HepG2 (cell line): ENCODE measurements around the gene EFNA3. TPM values are rescaled to one million over a fixed set of nuclear protein-coding genes. Genes with fewer than 3 reads are reported as not detected.

ENCODE experiments used
- ATAC-seq: fragments of 200-7000 bp; cut with Tn5 transposase; 3 replicates; pipeline ENCODE4 v1.9.1; 2020; ENCODE audit warnings: mild to moderate bottlenecking, moderate library complexity
- BruUV-seq: library from RNA; stranded (reverse); fragments of 400-500 nt; replicated peaks from 2 replicates; lab custom pipeline; 2021; lab: Mats Ljungman, UMichigan
- CTCF ChIA-PET: fragments of 300-600 bp; formaldehyde crosslinking; extraction: SDS; loops from one replicate; lab custom pipeline; 2021; ENCODE audit warnings: low total read pairs, inconsistent platforms, low intra/inter-chr PET ratio; lab: Yijun Ruan, JAX
- POLR2A ChIA-PET: fragments of 350-600 bp; sonication (Branson Sonifier 250); formaldehyde crosslinking; loops from one replicate; lab custom pipeline; 2020; ENCODE audit warnings: antibody characterized with exemption, inconsistent platforms; lab: Yijun Ruan, JAX
- DNase-seq: peaks from one replicate; pipeline ENCODE4 v3.0.0-alpha.2; 2015; ENCODE audit warnings: low spot score
- FAIRE-seq: peaks from 3 replicates; lab custom pipeline; 2011; peaks lifted over from hg19 to GRCh38; lab: Jason Lieb, UNC
- H2AFZ ChIP-seq: one replicate; pipeline ENCODE4 v1.6.1; 2011; ENCODE audit warnings: low read length, inconsistent platforms
- H3K27ac ChIP-seq: fragments of 300-600 bp; 3 replicates; pipeline ENCODE4 v1.8.0; 2011; ENCODE audit warnings: mixed run types, mild to moderate bottlenecking, mixed read lengths, low read length, inconsistent platforms; ENCODE audit not compliant: insufficient read depth; ENCODE audit errors: extremely low read length
- H3K27me3 ChIP-seq, 2 experiments: fragments of 200-600 bp in 1 of 2; 2 replicates in 1 of 2; 3 replicates in 1 of 2; pipeline versions ENCODE4 v1.6.0 to v1.8.0; 2011; ENCODE audit warnings: low read length in 2 of 2, mild to moderate bottlenecking in 2 of 2, moderate library complexity in 2 of 2, inconsistent platforms in 1 of 2; ENCODE audit not compliant: insufficient read depth in 2 of 2, control insufficient read depth in 1 of 2
- H3K36me3 ChIP-seq, 2 experiments: fragments of 200-600 bp in 1 of 2; replicated peaks in 1 of 2; 2 replicates in 1 of 2; 3 replicates in 1 of 2; pipeline versions ENCODE4 v1.5.1 to v1.8.0; 2011; ENCODE audit warnings: low read length in 2 of 2, inconsistent platforms in 1 of 2; ENCODE audit not compliant: insufficient read depth in 2 of 2, control insufficient read depth in 1 of 2
- H3K4me1 ChIP-seq: 2 replicates; pipeline ENCODE4 v1.5.1; 2012; ENCODE audit warnings: low read length, inconsistent platforms; ENCODE audit not compliant: insufficient read depth
- H3K4me2 ChIP-seq: 2 replicates; pipeline ENCODE4 v1.6.0; 2011; ENCODE audit warnings: low read depth, low read length, inconsistent platforms
- H3K4me3 ChIP-seq, 3 experiments: fragments of 200-600 bp in 1 of 3; sonication (generic), shearing (Covaris generic) in 1 of 3; replicated peaks in 1 of 3; 2 replicates each; pipeline ENCODE4 v1.5.1; 2011 to 2016; ENCODE audit warnings: low read length in 3 of 3, inconsistent platforms in 2 of 3, low read depth in 2 of 3, mild to moderate bottlenecking in 2 of 3, control low read depth in 1 of 3, mixed read lengths in 1 of 3; ENCODE audit not compliant: insufficient read depth in 1 of 3
- H3K79me2 ChIP-seq: one replicate; pipeline ENCODE4 v1.6.1; 2011; ENCODE audit warnings: low read length, inconsistent platforms; ENCODE audit not compliant: insufficient read depth
- H3K9ac ChIP-seq: 2 replicates; pipeline ENCODE4 v1.6.0; 2011; ENCODE audit warnings: mild to moderate bottlenecking, low read depth, low read length, inconsistent platforms; ENCODE audit not compliant: insufficient read depth
- H3K9me3 ChIP-seq: 2 replicates; pipeline ENCODE4 v1.5.1; 2012; ENCODE audit warnings: mild to moderate bottlenecking, low read length
- H4K20me1 ChIP-seq: 2 replicates; pipeline ENCODE4 v1.6.0; 2011; ENCODE audit warnings: inconsistent platforms, mild to moderate bottlenecking, low read length, moderate library complexity; ENCODE audit not compliant: insufficient read depth
- PATZ1 ChIP-seq: sonication (generic); formaldehyde crosslinking; IDR thresholded peaks from 2 replicates; pipeline ENCODE4 v1.4.0; 2020; ENCODE audit warnings: missing genetic modification reagents
- PHF21A ChIP-seq: sonication (generic); formaldehyde crosslinking; IDR thresholded peaks from 2 replicates; pipeline ENCODE4 v1.5.0; 2020; ENCODE audit warnings: mild to moderate bottlenecking, missing genetic modification reagents
- POGZ ChIP-seq: sonication (generic); formaldehyde crosslinking; IDR thresholded peaks from 2 replicates; pipeline ENCODE4 v1.4.0; 2020; ENCODE audit warnings: mild to moderate bottlenecking, missing genetic modification reagents
- SNAPC4 ChIP-seq: sonication (generic); formaldehyde crosslinking; IDR thresholded peaks from 2 replicates; pipeline ENCODE4 v1.4.0; 2020; ENCODE audit warnings: mild to moderate bottlenecking, missing genetic modification reagents
- SOX5 ChIP-seq: IDR thresholded peaks from 2 replicates; pipeline ENCODE4 v1.6.1; 2016; ENCODE audit warnings: borderline replicate concordance
- USF2 ChIP-seq, 2 experiments: sonication (generic) in 1 of 2; formaldehyde crosslinking in 1 of 2; IDR thresholded peaks; 2 replicates each; pipeline versions ENCODE4 v1.5.1 to v1.6.1; 2011 to 2020; ENCODE audit warnings: borderline replicate concordance in 1 of 2, low read depth in 1 of 2, low read length in 1 of 2, mild to moderate bottlenecking in 1 of 2, missing genetic modification reagents in 1 of 2, moderate library complexity in 1 of 2
- ZNF281 ChIP-seq: sonication (generic); formaldehyde crosslinking; IDR thresholded peaks from 2 replicates; pipeline ENCODE4 v1.4.0; 2020; ENCODE audit warnings: missing genetic modification reagents, borderline replicate concordance
- WGBS: methylation state at CpG from one replicate; pipeline ENCODE4 v1.1.6; 2017; ENCODE audit warnings: low lambda C conversion rate; 5-methylcytosine and 5-hydroxymethylcytosine counted together
- in situ Hi-C: cut with HindIII; loops from 2 replicates; pipeline ENCODE4 v1.10.0; 2017; ENCODE audit warnings: low pct_unique_long_range_greater_than_20kb; ENCODE audit not compliant: extremely low pct_ligation_motif_present
- intact Hi-C: fragments of 100-400 bp; cut with micrococcal nuclease; formaldehyde crosslinking; loops from one replicate; pipeline ENCODE4 v1.10.0; 2022; ENCODE audit not compliant: unreplicated experiment
- polyA plus RNA-seq, 8 experiments: library from polyadenylated mRNA; depleted of rRNA in 3 of 8; stranded (reverse) in 7 of 8; unstranded in 1 of 8; fragments of >200 nt; fragmentation: Illumina TruSeq in 4 of 8; extraction: Trizol in 4 of 8; gene quantifications; 2 replicates each; pipeline versions ENCODE4 v1.2.1 to v1.2.3, GENCODE V29; 2011 to 2016; ENCODE audit warnings: low read depth in 4 of 8, missing spikeins in 1 of 8, mixed read lengths in 1 of 8; ENCODE audit not compliant: insufficient read depth in 1 of 8
- total RNA-seq, 5 experiments: library from RNA; depleted of rRNA; stranded (reverse); fragments of >200 nt; fragmentation: Illumina TruSeq; extraction: Trizol; gene quantifications; 2 replicates each; pipeline ENCODE4 v1.2.3, GENCODE V29; 2016; ENCODE audit warnings: low read depth in 1 of 5

Gene EFNA3
- total and polyA plus RNA-seq, 2 of the 13 experiments (the other 11 are each of a cell fraction or from before 2014, with no cell fraction given), result 1.0 to 5.7 TPM

- DNase-seq, result no peak
- intact Hi-C loops (loop anchor here (5.0 kb wide), 2 partner anchors 32 to 143 kb away; no protein-coding TSS in a partner anchor), in situ Hi-C loops (no loop called here)
- Histone ChIP-seq H3K4me1 (peaks cover 59% of the 10 kb centered on the region), H3K9ac (peak overlapping the region; percentile 70), H3K9me3 (no peaks in the 10 kb centered on the region), H3K36me3 (no peaks in the 10 kb centered on the region; a peak in 1 of 5 replicates), H3K79me2 (no peaks in the 10 kb centered on the region), H3K4me3 (peak overlapping the region in 2 of 3 experiments; percentile 21 to 88; a peak in 3 of 6 replicates), H3K27me3 (no peaks in the 10 kb centered on the region), H3K4me2 (peak overlapping the region; percentile 96), H2AFZ (no peak overlapping the region), H3K27ac (peak overlapping the region; percentile 66), H4K20me1 (no peaks in the 10 kb centered on the region)
- CTCF ChIA-PET, result interaction anchor here (1.8 to 2.0 kb wide), 2 partner anchors 12 to 32 kb away, joined by 5 to 7 read pairs; no protein-coding TSS in a partner anchor
- 9% methylated on average over 9 of the region's 10 CpGs for WGBS
- TSS peak; percentile 76 for BruUV-seq
- peak; percentile 3; the same call in 2 of the 3 replicates for ATAC-seq
- POLR2A ChIA-PET, result interaction anchor here (1.0 to 1.4 kb wide), 4 partner anchors 11 to 78 kb away, joined by 3 to 7 read pairs (median 4); no protein-coding TSS in a partner anchor
- FAIRE-seq, result peak; percentile 46
- TF ChIP-seq PATZ1 (CRISPR knock-in tag) (0 out of 2 replicates have a peak, but pooled peaks have one; percentile 3), ZNF281 (CRISPR knock-in tag) (0 out of 2 replicates have a peak, but pooled peaks have one; percentile 4), USF2 (IDR thresholded peaks at IDR 0.05; ENCODE audit: low read depth, low read length) (no peak), USF2 (CRISPR knock-in tag; IDR thresholded peaks at IDR 0.05; ENCODE audit: borderline replicate concordance) (peak; percentile 32; the same call in 1 of the 2 replicates), SOX5 (0 out of 2 replicates have a peak, but pooled peaks have one; percentile 10), SNAPC4 (CRISPR knock-in tag) (0 out of 2 replicates have a peak, but pooled peaks have one; percentile 43), PHF21A (CRISPR knock-in tag) (peak; percentile 66; the same call in 1 of the 2 replicates), POGZ (peak; percentile 7; the same call in 1 of the 2 replicates)
These were observed 28.7 kb upstream of the EFNA3 start for GRCh38 chr1:155049651-155050559.
